ENCODE results near the gene CEMP1.

GRCh38 chr16:2487517-2487842 is 43.7 kb downstream of the CEMP1 start:
- TF ChIP-seq POLR2A (IDR thresholded peaks at IDR 0.05): no peak
- TF ChIP-seq EP300 (IDR thresholded peaks at IDR 0.05): no peak
- peak in 1 of 6 experiments; percentile 1 for TF ChIP-seq CTCF (IDR thresholded peaks at IDR 0.05)
